Measurements from ENCODE around the gene KPTN.

DNA sequence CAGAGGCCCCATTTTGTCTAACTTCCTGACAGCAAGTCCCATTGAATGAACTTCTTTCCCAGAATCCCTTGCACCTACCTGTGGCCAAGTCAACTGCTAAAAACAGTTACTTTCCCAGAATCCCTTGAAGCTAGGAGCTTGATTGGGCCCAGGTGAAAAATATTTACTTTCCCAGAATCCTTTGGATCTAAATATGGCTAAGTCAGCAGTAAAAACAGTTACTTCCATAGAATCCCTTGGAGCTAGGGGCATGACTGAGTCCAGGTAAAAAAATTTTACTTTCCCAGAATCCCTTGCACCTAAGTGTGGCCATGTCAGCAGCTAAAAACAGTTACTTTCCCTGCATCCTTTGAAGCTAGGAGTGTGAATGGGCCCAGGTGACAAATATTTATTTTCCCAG, 51.5 kb downstream of the KPTN start:
- TF ChIP-seq, protein P1, sequence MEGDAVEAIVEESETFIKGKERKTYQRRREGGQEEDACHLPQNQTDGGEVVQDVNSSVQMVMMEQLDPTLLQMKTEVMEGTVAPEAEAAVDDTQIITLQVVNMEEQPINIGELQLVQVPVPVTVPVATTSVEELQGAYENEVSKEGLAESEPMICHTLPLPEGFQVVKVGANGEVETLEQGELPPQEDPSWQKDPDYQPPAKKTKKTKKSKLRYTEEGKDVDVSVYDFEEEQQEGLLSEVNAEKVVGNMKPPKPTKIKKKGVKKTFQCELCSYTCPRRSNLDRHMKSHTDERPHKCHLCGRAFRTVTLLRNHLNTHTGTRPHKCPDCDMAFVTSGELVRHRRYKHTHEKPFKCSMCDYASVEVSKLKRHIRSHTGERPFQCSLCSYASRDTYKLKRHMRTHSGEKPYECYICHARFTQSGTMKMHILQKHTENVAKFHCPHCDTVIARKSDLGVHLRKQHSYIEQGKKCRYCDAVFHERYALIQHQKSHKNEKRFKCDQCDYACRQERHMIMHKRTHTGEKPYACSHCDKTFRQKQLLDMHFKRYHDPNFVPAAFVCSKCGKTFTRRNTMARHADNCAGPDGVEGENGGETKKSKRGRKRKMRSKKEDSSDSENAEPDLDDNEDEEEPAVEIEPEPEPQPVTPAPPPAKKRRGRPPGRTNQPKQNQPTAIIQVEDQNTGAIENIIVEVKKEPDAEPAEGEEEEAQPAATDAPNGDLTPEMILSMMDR (optimal IDR thresholded peaks at IDR 0.05 in 1 of 3, IDR thresholded peaks at IDR 0.05 in 1 of 3, conservative IDR thresholded peaks at IDR 0.05 in 1 of 3; ENCODE audit: extremely low read depth in 1 of 3, insufficient read depth in 2 of 3, low read length in 3 of 3) = no peak
- TF ChIP-seq EZH2 (IDR thresholded peaks at IDR 0.05; ENCODE audit: low read length) = no peak
